ENCODE data around the gene BEST3. TPM values are rescaled to one million over a fixed set of nuclear protein-coding genes. Genes with fewer than 3 reads are reported as not detected.

BEST3 gene
- not detected for total RNA-seq

- no peak for ATAC-seq (ENCODE audit: low FRiP score)
- no peak for DNase-seq (ENCODE audit: low spot score)
- TF ChIP-seq CTCF (IDR thresholded peaks at IDR 0.05) = no peak
Measured at GRCh38 chr12:69698769-69699540, at the start of gene BEST3. TSS of gene BEST3 (minus strand) at chr12:69699303. CDS start at chr12:69697798, 1,505 bp downstream.

- TF ChIP-seq CTCF (IDR thresholded peaks at IDR 0.05) = no peak
- ATAC-seq (ENCODE audit: low FRiP score) (no peak), DNase-seq (ENCODE audit: low spot score) (no peak)
Measured at GRCh38 chr12:69744109-69744508, 45.0 kb upstream of the BEST3 start.

DNA sequence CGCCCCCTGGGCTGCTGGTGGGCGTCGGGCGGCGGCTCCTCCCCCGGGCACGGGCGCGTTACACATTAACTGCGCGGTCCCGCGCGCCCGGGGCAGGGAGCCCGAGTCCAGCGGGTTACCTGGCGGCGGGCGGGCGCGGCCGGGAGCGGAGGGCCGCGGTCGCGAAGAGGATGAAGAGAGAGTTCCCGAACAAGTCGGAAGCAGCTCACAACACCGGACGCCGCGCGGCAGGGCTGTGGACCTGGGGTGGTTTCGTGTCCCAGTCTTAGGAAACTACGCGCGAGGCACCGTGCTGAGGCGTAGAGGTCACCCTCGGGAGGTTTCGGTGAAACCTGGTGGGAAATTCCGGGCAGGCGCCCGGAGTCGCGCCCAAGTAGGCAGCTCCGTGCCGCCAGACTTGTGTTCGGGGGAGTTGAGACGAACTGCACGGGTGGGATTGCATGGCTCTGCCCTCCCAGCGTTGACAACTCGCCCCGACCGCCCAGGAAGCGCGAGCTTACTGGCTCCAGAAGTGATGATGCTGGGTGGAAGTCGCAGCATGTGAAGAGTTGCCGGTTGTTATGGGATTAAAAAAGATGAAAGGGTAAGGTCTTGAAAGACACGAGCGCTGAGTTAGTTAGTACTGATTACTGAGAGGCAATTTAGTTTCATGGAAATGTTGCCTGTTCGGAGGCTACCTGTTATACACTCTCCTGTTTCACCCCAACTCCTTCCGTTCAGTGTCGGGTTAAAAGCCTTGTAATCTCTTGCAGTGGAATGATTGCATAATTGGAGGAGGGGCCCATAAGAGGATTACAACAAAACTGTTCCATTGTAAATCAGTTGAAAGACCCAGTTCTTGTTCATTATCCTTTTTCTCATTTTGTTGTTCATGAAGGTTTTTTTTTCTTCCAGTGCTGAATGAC is 40.4 kb upstream of the BEST3 start:
- no peak for TF ChIP-seq CTCF (IDR thresholded peaks at IDR 0.05)
- DNase-seq (ENCODE audit: low spot score) (no peak), ATAC-seq (ENCODE audit: low FRiP score) (peak; percentile 22)

GRCh38 chr12:69738351-69739286 is 39.5 kb upstream of the BEST3 start, which contains the start of gene RAB3IP:
TSS of gene RAB3IP (plus strand) at chr12:69738860. CDS start at chr12:69755409, 16,549 bp downstream.
- ATAC-seq (ENCODE audit: low FRiP score) (peak; percentile 96), DNase-seq (ENCODE audit: low spot score) (peak; percentile 61)
- no peak for TF ChIP-seq CTCF (IDR thresholded peaks at IDR 0.05)

DNA sequence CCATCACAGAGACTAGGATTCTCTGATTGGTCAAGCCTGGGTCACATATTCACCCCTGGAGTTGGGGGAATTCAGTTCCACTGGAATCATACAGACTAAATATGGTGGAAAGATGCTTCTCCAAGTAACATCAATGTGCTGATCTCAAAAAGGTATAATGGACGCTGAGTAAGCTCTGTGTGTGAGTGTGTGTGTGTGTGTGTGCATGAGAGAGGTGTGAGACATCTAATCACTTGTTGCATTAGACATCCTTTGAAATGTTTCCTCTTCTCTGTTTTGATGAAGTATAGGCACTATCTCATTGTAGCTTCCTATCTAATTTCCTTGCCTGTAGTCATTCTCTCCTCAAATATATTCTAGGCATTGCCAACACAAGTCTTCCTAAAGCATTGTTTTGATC is 34.5 kb upstream of the BEST3 start:
- DNase-seq (ENCODE audit: low spot score) (no peak), ATAC-seq (ENCODE audit: low FRiP score) (no peak)
- TF ChIP-seq CTCF (IDR thresholded peaks at IDR 0.05) = no peak

DNA sequence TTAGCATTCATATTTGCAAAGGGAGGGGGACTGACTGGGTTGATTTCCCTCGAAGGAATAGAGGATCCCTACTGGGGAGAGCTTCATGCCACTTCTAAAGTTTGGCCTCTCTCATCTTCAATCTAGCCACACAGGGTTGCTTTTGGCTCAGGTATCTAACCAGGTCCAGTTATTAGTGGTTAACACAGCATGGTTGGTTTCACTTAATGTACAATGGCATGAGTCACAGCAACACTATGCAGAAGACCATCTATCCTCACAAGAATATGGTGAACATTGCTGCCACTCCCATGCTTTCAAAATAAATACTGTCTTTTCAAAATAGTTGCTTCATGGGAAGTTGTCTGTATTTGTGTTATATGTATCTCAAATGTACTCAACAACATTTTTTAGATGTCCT is 33.0 kb upstream of the BEST3 start:
- ATAC-seq (ENCODE audit: low FRiP score) (no peak), DNase-seq (ENCODE audit: low spot score) (no peak)
- TF ChIP-seq CTCF (IDR thresholded peaks at IDR 0.05) = no peak

All from omental fat pad (tissue), 4 donors.